Common myeloid progenitor, CD34-positive (primary cell): ENCODE results near the gene BANF1.
A peak's percentile ranks its signal among the peaks of the same experiment; 100 is the strongest.

Experiments used
- CTCF ChIA-PET: fragments of 350-600 bp; sonication (Branson Sonifier 250); formaldehyde crosslinking; loops from one replicate; lab custom pipeline; 2021; ENCODE audit warnings: antibody characterized with exemption; lab: Charles Lee
- POLR2A ChIA-PET: fragments of 350-600 bp; sonication (Branson Sonifier 250); formaldehyde crosslinking; loops from one replicate; lab custom pipeline; 2021; ENCODE audit warnings: antibody characterized with exemption; lab: Charles Lee
- DNase-seq, 3 donors: peaks; one replicate each; pipeline versions ENCODE4 v3.0.0 to v3.0.0-alpha.2; 2013
- H3K27ac ChIP-seq, 2 experiments: 1 replicate in 1 of 2; 2 replicates in 1 of 2; pipeline ENCODE4 v1.7.0; 2013; ENCODE audit warnings: inconsistent platforms in 2 of 2, low read length in 2 of 2, mild to moderate bottlenecking in 2 of 2, low read depth in 1 of 2, moderate library complexity in 1 of 2; ENCODE audit not compliant: severe bottlenecking in 2 of 2, insufficient read depth in 1 of 2, poor library complexity in 1 of 2
- H3K27me3 ChIP-seq, 5 experiments: replicated peaks in 2 of 5; 1 replicate in 3 of 5; 2 replicates in 2 of 5; pipeline versions ENCODE4 v1.6.1 to v1.7.0; 2013; ENCODE audit warnings: low read length in 4 of 5, mild to moderate bottlenecking in 2 of 5, moderate library complexity in 2 of 5, inconsistent platforms in 1 of 5; ENCODE audit not compliant: insufficient read depth in 5 of 5, control insufficient read depth in 4 of 5
- H3K36me3 ChIP-seq, 4 experiments: 1 replicate in 2 of 4; 2 replicates in 2 of 4; pipeline versions ENCODE4 v1.6.1 to v1.7.0; 2013; ENCODE audit warnings: low read length in 3 of 4, control low read depth in 1 of 4, mild to moderate bottlenecking in 1 of 4; ENCODE audit not compliant: control insufficient read depth in 4 of 4, insufficient read depth in 4 of 4
- H3K4me1 ChIP-seq, 4 experiments: 1 replicate in 3 of 4; 2 replicates in 1 of 4; pipeline versions ENCODE4 v1.6.1 to v1.7.1; 2013; ENCODE audit warnings: low read length in 3 of 4, mild to moderate bottlenecking in 3 of 4, control low read depth in 1 of 4, inconsistent platforms in 1 of 4, moderate library complexity in 1 of 4; ENCODE audit not compliant: control insufficient read depth in 4 of 4, insufficient read depth in 4 of 4; ENCODE audit errors: control extremely low read depth in 1 of 4
- H3K4me3 ChIP-seq, 7 experiments: 1 replicate in 4 of 7; 2 replicates in 3 of 7; pipeline versions ENCODE4 v1.5.1 to v1.7.0; 2013; ENCODE audit warnings: mild to moderate bottlenecking in 7 of 7, low read length in 6 of 7, moderate library complexity in 6 of 7, inconsistent platforms in 2 of 7, low read depth in 2 of 7, control low read depth in 1 of 7; ENCODE audit not compliant: insufficient read depth in 4 of 7, control insufficient read depth in 1 of 7; ENCODE audit errors: extremely low read depth in 1 of 7
- H3K9me3 ChIP-seq, 5 experiments: 1 replicate in 4 of 5; 2 replicates in 1 of 5; pipeline versions ENCODE4 v1.6.1 to v1.7.1; 2013; ENCODE audit warnings: low read length in 4 of 5, mild to moderate bottlenecking in 2 of 5, inconsistent platforms in 1 of 5, low read depth in 1 of 5, moderate library complexity in 1 of 5; ENCODE audit not compliant: control insufficient read depth in 4 of 5, insufficient read depth in 2 of 5; ENCODE audit errors: control extremely low read depth in 1 of 5
- WGBS: methylation state at CpG from one replicate; pipeline ENCODE4 v1.1.5; 2013; ENCODE audit not compliant: insufficient coverage; 5-methylcytosine and 5-hydroxymethylcytosine counted together

Gene BANF1

GRCh38 chr11:65961267-65962140 is 40.8 kb upstream of the BANF1 start, which contains the start of gene SART1:
TSS of gene SART1 (plus strand) at chr11:65961734. CDS start at chr11:65961781, 47 bp downstream.
- Histone ChIP-seq H3K36me3 (peaks cover 0 to 29% (median 25%) of the 10 kb centered on the region in 4 experiments), H3K27ac (peak within 1 kb of the TSS; percentile 92 to 95), H3K4me1 (peaks cover 12 to 29% (median 22%) of the 10 kb centered on the region in 4 experiments), H3K27me3 (no peaks in the 10 kb centered on the region), H3K4me3 (peak within 1 kb of the TSS; percentile 67 to 96 (median 90)), H3K9me3 (no peaks in the 10 kb centered on the region)
- CTCF ChIA-PET = interaction anchor here (0.6 to 3.2 kb wide), 8 partner anchors 9 to 71 kb away, joined by 3 to 6 read pairs (median 4); partner anchors contain the start of gene CCDC85B
- POLR2A ChIA-PET = interaction anchor here (0.9 to 1.2 kb wide), 4 partner anchors 38 to 70 kb away, joined by 3 to 5 read pairs (median 4); partner anchors contain the start of gene FOSL1
- DNase-seq = peak; percentile 98 to 99 (median 98)
- under 1% methylated on average over 84 of the region's 97 CpGs for WGBS

- ChIA-PET CTCF (interaction anchor here (0.6 to 3.2 kb wide), 4 partner anchors 9 to 68 kb away, joined by 3 to 6 read pairs (median 3); no protein-coding TSS in a partner anchor), POLR2A (interaction anchor here (0.5 to 1.2 kb wide), 2 partner anchors 47 to 62 kb away, joined by 3 read pairs; partner anchors contain the start of gene FOSL1)
- H3K27me3 ChIP-seq = no peaks in the 10 kb centered on the region
- peaks cover 12 to 25% (median 22%) of the 10 kb centered on the region in 4 experiments for H3K4me1 ChIP-seq
- 4% methylated on average over 13 of the region's 13 CpGs for WGBS
- H3K27ac ChIP-seq = peak overlapping the region; percentile 34 to 95
- peaks cover 2 to 36% (median 32%) of the 10 kb centered on the region in 4 experiments for H3K36me3 ChIP-seq
- DNase-seq = no peak
- H3K9me3 ChIP-seq = no peaks in the 10 kb centered on the region
- H3K4me3 ChIP-seq = peak overlapping the region in 6 of 7 experiments; percentile 67 to 96 (median 90)
These were observed 40.1 kb upstream of the BANF1 start for GRCh38 chr11:65962141-65962564.

- Histone ChIP-seq H3K4me3 (no peak overlapping the region), H3K9me3 (no peaks in the 10 kb centered on the region), H3K4me1 (peaks cover 12 to 22% (median 20%) of the 10 kb centered on the region in 4 experiments), H3K27ac (no peak overlapping the region), H3K27me3 (no peaks in the 10 kb centered on the region), H3K36me3 (peaks cover 8 to 63% (median 49%) of the 10 kb centered on the region in 4 experiments)
- POLR2A ChIA-PET = no interaction called here
- WGBS = 93% methylated on average over 4 of the region's 10 CpGs
- CTCF ChIA-PET = interaction anchor here (0.8 to 1.1 kb wide), 2 partner anchors 81 to 254 kb away, joined by 3 to 4 read pairs; no protein-coding TSS in a partner anchor
- DNase-seq = no peak
These were observed 37.4 kb upstream of the BANF1 start for GRCh38 chr11:65964906-65965305.

- Histone ChIP-seq H3K27me3 (no peaks in the 10 kb centered on the region), H3K36me3 (peaks cover 9 to 69% (median 52%) of the 10 kb centered on the region in 4 experiments), H3K4me3 (no peak overlapping the region), H3K4me1 (peaks cover 10 to 18% (median 16%) of the 10 kb centered on the region in 4 experiments), H3K9me3 (no peaks in the 10 kb centered on the region), H3K27ac (no peak overlapping the region)
- 98% methylated on average over 32 of the region's 36 CpGs for WGBS
- ChIA-PET POLR2A (interaction anchor here (0.7 kb wide), 1 partner anchor 49 kb away, joined by 3 read pairs; no protein-coding TSS in a partner anchor), CTCF (interaction anchor here (0.9 to 1.5 kb wide), 4 partner anchors 50 to 82 kb away, joined by 3 to 5 read pairs (median 4); no protein-coding TSS in a partner anchor)
- DNase-seq = no peak
These were observed 36.1 kb upstream of the BANF1 start for GRCh38 chr11:65965986-65966762.

GRCh38 chr11:65967329-65967934 is 34.9 kb upstream of the BANF1 start:
- no peak overlapping the region for H3K4me3 ChIP-seq
- H3K36me3 ChIP-seq = peaks cover 9 to 71% (median 53%) of the 10 kb centered on the region in 4 experiments
- no peaks in the 10 kb centered on the region for H3K9me3 ChIP-seq
- 97% methylated on average over 23 of the region's 30 CpGs for WGBS
- H3K27me3 ChIP-seq = no peaks in the 10 kb centered on the region
- ChIA-PET CTCF (interaction anchor here (1.5 kb wide), 1 partner anchor 79 kb away, joined by 3 read pairs; no protein-coding TSS in a partner anchor), POLR2A (no interaction called here)
- H3K4me1 ChIP-seq = peaks cover 7 to 14% (median 11%) of the 10 kb centered on the region in 4 experiments
- no peak overlapping the region for H3K27ac ChIP-seq
- DNase-seq = no peak
